ENCODE measurements around the gene RNF2. TPM values are rescaled to one million over a fixed set of nuclear protein-coding genes. Genes with fewer than 3 reads are reported as not detected.

RNF2 gene
- polyA plus RNA-seq, 1 donor from 2014 or later: 49.2 TPM

GRCh38 chr1:185087746-185088145 is 42.4 kb downstream of the RNF2 start:
- Histone ChIP-seq H3K27me3 (ENCODE audit: insufficient read depth, low read depth, low read length) (no peaks in the 10 kb centered on the region), H3K9me3 (ENCODE audit: low read length) (no peaks in the 10 kb centered on the region), H3K36me3 (ENCODE audit: insufficient read depth, low read length) (no peaks in the 10 kb centered on the region), H3K4me3 (ENCODE audit: low read length) (no peak overlapping the region), H3K79me2 (replicated peaks; ENCODE audit: insufficient read depth, low read length) (peaks cover 45% of the 10 kb centered on the region), H2AFZ (ENCODE audit: low read depth, low read length) (no peak overlapping the region), H3F3A (ENCODE audit: insufficient read depth, low read length, poor library complexity, severe bottlenecking) (no peaks in the 10 kb centered on the region), H3K4me2 (ENCODE audit: low read length) (no peak overlapping the region), H4K20me1 (ENCODE audit: insufficient read depth) (no peaks in the 10 kb centered on the region), H3K9me2 (ENCODE audit: insufficient read depth, low read length) (no peaks in the 10 kb centered on the region), H3K27ac (ENCODE audit: low read length) (no peak overlapping the region), H3K9ac (ENCODE audit: low read length) (no peak overlapping the region)
- no peak for TF ChIP-seq CTCF (IDR thresholded peaks at IDR 0.05; ENCODE audit: poor library complexity, severe bottlenecking)
- TF ChIP-seq REST (IDR thresholded peaks at IDR 0.05; ENCODE audit: borderline replicate concordance): no peak
- TF ChIP-seq TAF1 (IDR thresholded peaks at IDR 0.05; ENCODE audit: low read depth): no peak
- no peak for TF ChIP-seq SMC3 (conservative IDR thresholded peaks at IDR 0.05; ENCODE audit: poor library complexity)
- TF ChIP-seq MXI1 (conservative IDR thresholded peaks at IDR 0.05; ENCODE audit: poor library complexity, severe bottlenecking): no peak
- TF ChIP-seq RAD21 (conservative IDR thresholded peaks at IDR 0.05): no peak
- TF ChIP-seq EP300 (conservative IDR thresholded peaks at IDR 0.05; ENCODE audit: poor library complexity, severe bottlenecking): no peak

GRCh38 chr1:185091480-185091879 is 46.1 kb downstream of the RNF2 start:
- Histone ChIP-seq H3F3A (ENCODE audit: insufficient read depth, low read length, poor library complexity, severe bottlenecking) (no peaks in the 10 kb centered on the region), H3K4me3 (ENCODE audit: low read length) (no peak overlapping the region), H3K27ac (ENCODE audit: low read length) (no peak overlapping the region), H3K36me3 (ENCODE audit: insufficient read depth, low read length) (peaks cover 5% of the 10 kb centered on the region), H3K9me2 (ENCODE audit: insufficient read depth, low read length) (no peaks in the 10 kb centered on the region), H3K79me2 (replicated peaks; ENCODE audit: insufficient read depth, low read length) (peaks cover 10% of the 10 kb centered on the region), H3K9ac (ENCODE audit: low read length) (no peak overlapping the region), H2AFZ (ENCODE audit: low read depth, low read length) (no peak overlapping the region), H3K4me2 (ENCODE audit: low read length) (no peak overlapping the region), H4K20me1 (ENCODE audit: insufficient read depth) (no peaks in the 10 kb centered on the region), H3K9me3 (ENCODE audit: low read length) (no peaks in the 10 kb centered on the region), H3K27me3 (ENCODE audit: insufficient read depth, low read depth, low read length) (no peaks in the 10 kb centered on the region)
- TF ChIP-seq REST (IDR thresholded peaks at IDR 0.05; ENCODE audit: borderline replicate concordance) (no peak), MXI1 (conservative IDR thresholded peaks at IDR 0.05; ENCODE audit: poor library complexity, severe bottlenecking) (no peak), CTCF (IDR thresholded peaks at IDR 0.05; ENCODE audit: poor library complexity, severe bottlenecking) (no peak), SMC3 (conservative IDR thresholded peaks at IDR 0.05; ENCODE audit: poor library complexity) (no peak), EZH2 (IDR thresholded peaks at IDR 0.05; ENCODE audit: borderline replicate concordance, insufficient read depth, low read length, poor library complexity, severe bottlenecking) (no peak), POLR2AphosphoS5 (IDR thresholded peaks at IDR 0.05) (no peak), EP300 (conservative IDR thresholded peaks at IDR 0.05; ENCODE audit: poor library complexity, severe bottlenecking) (no peak), RAD21 (conservative IDR thresholded peaks at IDR 0.05) (no peak), TAF1 (IDR thresholded peaks at IDR 0.05; ENCODE audit: low read depth) (no peak)
